MM.1S (cell line): ENCODE measurements around the gene LAMA4.

Experiments
- DNase-seq: peaks from one replicate; pipeline ENCODE4 v3.0.0-alpha.2; 2015
- H2AFZ ChIP-seq: fragments of 300-600 bp; sonication (generic); 2 replicates; pipeline ENCODE4 v1.6.0; 2016; ENCODE audit warnings: antibody characterized with exemption, low read length
- H3F3A ChIP-seq: fragments of 300-600 bp; sonication (generic); 2 replicates; pipeline ENCODE4 v1.6.1; 2016; ENCODE audit warnings: mild to moderate bottlenecking, antibody characterized with exemption, low read length, moderate library complexity, mixed read lengths; ENCODE audit not compliant: insufficient read depth
- H3K27ac ChIP-seq: fragments of 300-600 bp; sonication (generic); 2 replicates; pipeline ENCODE4 v1.5.1; 2016; ENCODE audit warnings: mild to moderate bottlenecking, low read length
- H3K27me3 ChIP-seq: fragments of 300-600 bp; sonication (generic); replicated peaks from 2 replicates; pipeline ENCODE4 v1.6.0; 2016; ENCODE audit warnings: low read length; ENCODE audit not compliant: insufficient read depth
- H3K36me3 ChIP-seq: fragments of 300-600 bp; sonication (generic); replicated peaks from 2 replicates; pipeline ENCODE4 v1.6.1; 2016; ENCODE audit warnings: mild to moderate bottlenecking, low read length, mixed read lengths; ENCODE audit not compliant: insufficient read depth
- H3K4me1 ChIP-seq: fragments of 300-600 bp; sonication (generic); 2 replicates; pipeline ENCODE4 v1.6.1; 2016; ENCODE audit warnings: low read length, mixed read lengths
- H3K4me2 ChIP-seq: fragments of 300-600 bp; sonication (generic); 2 replicates; pipeline ENCODE4 v1.6.0; 2016; ENCODE audit warnings: low read depth, low read length
- H3K4me3 ChIP-seq: fragments of 300-600 bp; sonication (generic); 2 replicates; pipeline ENCODE4 v1.5.1; 2016; ENCODE audit warnings: low read length, mixed read lengths
- H3K79me2 ChIP-seq: fragments of 300-600 bp; sonication (generic); 2 replicates; pipeline ENCODE4 v1.6.1; 2016; ENCODE audit warnings: mixed run types, low read length, mixed read lengths
- H3K9ac ChIP-seq: fragments of 300-600 bp; sonication (generic); 2 replicates; pipeline ENCODE4 v1.6.1; 2016; ENCODE audit warnings: low read length, mixed read lengths
- H3K9me2 ChIP-seq: fragments of 300-600 bp; sonication (generic); replicated peaks from 2 replicates; pipeline ENCODE4 v1.6.1; 2016; ENCODE audit warnings: mild to moderate bottlenecking, low read length, mixed read lengths; ENCODE audit not compliant: insufficient read depth
- H3K9me3 ChIP-seq: fragments of 300-600 bp; sonication (generic); replicated peaks from 2 replicates; pipeline ENCODE4 v1.6.1; 2016; ENCODE audit warnings: mild to moderate bottlenecking, low read length, mixed read lengths; ENCODE audit not compliant: insufficient read depth
- H4K20me1 ChIP-seq: fragments of 300-600 bp; sonication (generic); 2 replicates; pipeline ENCODE4 v1.6.1; 2016; ENCODE audit warnings: mild to moderate bottlenecking, low read length, moderate library complexity, mixed read lengths; ENCODE audit not compliant: insufficient read depth
- EZH2 ChIP-seq: fragments of 300-600 bp; sonication (generic); optimal IDR thresholded peaks from 2 replicates; pipeline ENCODE3; 2017; ENCODE audit warnings: low read depth, mild to moderate bottlenecking, antibody characterized with exemption, low read length, mixed read lengths
- EZH2phosphoT487 ChIP-seq: fragments of 300-600 bp; sonication (generic); IDR thresholded peaks from 2 replicates; pipeline ENCODE4 v1.6.1; 2018; ENCODE audit warnings: antibody characterized with exemption, low read length
- TF ChIP-seq, protein P1 (sequence below): fragments of 300-600 bp; sonication (generic); IDR thresholded peaks from 2 replicates; pipeline ENCODE4 v1.5.1; 2016; ENCODE audit warnings: antibody characterized with exemption, low read length, mixed read lengths

The LAMA4 gene

DNA sequence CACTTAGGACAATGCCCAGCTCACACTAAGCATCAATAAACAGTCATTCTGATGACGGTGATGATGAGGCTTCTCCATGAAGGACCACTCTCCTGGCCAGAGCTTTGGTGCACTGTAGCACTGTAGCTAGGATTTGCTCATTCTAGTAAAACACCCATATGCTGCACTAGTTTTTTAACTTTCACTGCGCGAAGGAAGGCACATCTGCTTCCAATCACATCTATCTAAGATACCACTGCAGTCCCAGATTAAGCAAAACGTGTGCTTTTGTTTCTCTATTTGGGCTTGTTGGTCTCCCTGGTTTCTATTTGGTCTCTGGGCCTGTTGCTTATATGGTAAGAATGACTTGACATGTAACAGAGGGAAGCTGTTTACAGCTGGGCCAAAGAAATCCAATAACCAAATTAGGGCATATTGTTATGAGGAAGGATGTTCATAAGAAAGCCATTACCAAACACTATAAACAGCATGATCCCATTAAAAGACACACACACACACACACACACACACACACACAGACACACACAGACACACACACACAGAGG, 104.6 kb downstream of the LAMA4 start:
- TF ChIP-seq EZH2 (no peak), EZH2phosphoT487 (no peak)
- TF ChIP-seq, protein P1, sequence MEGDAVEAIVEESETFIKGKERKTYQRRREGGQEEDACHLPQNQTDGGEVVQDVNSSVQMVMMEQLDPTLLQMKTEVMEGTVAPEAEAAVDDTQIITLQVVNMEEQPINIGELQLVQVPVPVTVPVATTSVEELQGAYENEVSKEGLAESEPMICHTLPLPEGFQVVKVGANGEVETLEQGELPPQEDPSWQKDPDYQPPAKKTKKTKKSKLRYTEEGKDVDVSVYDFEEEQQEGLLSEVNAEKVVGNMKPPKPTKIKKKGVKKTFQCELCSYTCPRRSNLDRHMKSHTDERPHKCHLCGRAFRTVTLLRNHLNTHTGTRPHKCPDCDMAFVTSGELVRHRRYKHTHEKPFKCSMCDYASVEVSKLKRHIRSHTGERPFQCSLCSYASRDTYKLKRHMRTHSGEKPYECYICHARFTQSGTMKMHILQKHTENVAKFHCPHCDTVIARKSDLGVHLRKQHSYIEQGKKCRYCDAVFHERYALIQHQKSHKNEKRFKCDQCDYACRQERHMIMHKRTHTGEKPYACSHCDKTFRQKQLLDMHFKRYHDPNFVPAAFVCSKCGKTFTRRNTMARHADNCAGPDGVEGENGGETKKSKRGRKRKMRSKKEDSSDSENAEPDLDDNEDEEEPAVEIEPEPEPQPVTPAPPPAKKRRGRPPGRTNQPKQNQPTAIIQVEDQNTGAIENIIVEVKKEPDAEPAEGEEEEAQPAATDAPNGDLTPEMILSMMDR, result no peak
- Histone ChIP-seq H3K79me2 (no peaks in the 10 kb centered on the region), H3K9me3 (no peaks in the 10 kb centered on the region), H3K27ac (no peak overlapping the region), H3K4me3 (no peak overlapping the region), H3K4me2 (no peak overlapping the region), H3F3A (no peaks in the 10 kb centered on the region), H2AFZ (no peak overlapping the region), H3K4me1 (no peaks in the 10 kb centered on the region), H3K27me3 (no peaks in the 10 kb centered on the region), H4K20me1 (no peaks in the 10 kb centered on the region), H3K36me3 (no peaks in the 10 kb centered on the region), H3K9ac (no peak overlapping the region), H3K9me2 (no peaks in the 10 kb centered on the region)
- no peak for DNase-seq

DNA sequence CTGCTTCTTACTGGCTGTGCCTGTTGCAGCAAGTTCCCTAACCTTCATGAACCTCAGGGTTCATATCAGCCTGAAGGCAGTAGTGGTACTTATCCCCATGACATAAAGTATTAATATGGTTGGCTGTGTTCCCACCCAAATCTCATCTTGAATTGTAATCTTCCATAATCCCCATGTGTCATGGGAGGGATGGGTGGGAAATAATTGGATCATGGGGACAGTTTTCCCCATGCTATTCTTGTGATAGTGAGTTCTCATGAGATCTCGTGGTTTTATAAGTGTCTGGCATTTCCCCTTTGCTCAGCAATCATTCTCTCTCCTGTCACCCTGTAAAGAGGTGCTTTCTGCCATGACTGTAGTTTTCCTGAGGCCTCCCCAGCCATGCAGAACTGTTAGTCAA, 105.1 kb downstream of the LAMA4 start:
- no peaks in the 10 kb centered on the region for H3K9me3 ChIP-seq
- no peaks in the 10 kb centered on the region for H3K79me2 ChIP-seq
- no peak for DNase-seq
- H3K27me3 ChIP-seq, result no peaks in the 10 kb centered on the region
- H3K9ac ChIP-seq, result no peak overlapping the region
- H3K4me3 ChIP-seq, result no peak overlapping the region
- H3K36me3 ChIP-seq, result no peaks in the 10 kb centered on the region
- no peak overlapping the region for H3K4me2 ChIP-seq
- H4K20me1 ChIP-seq, result no peaks in the 10 kb centered on the region
- H3K27ac ChIP-seq, result no peak overlapping the region
- no peak for TF ChIP-seq EZH2
- TF ChIP-seq EZH2phosphoT487, result no peak
- TF ChIP-seq, protein P1, result no peak
- no peaks in the 10 kb centered on the region for H3F3A ChIP-seq
- no peaks in the 10 kb centered on the region for H3K9me2 ChIP-seq
- no peak overlapping the region for H2AFZ ChIP-seq
- no peaks in the 10 kb centered on the region for H3K4me1 ChIP-seq

DNA sequence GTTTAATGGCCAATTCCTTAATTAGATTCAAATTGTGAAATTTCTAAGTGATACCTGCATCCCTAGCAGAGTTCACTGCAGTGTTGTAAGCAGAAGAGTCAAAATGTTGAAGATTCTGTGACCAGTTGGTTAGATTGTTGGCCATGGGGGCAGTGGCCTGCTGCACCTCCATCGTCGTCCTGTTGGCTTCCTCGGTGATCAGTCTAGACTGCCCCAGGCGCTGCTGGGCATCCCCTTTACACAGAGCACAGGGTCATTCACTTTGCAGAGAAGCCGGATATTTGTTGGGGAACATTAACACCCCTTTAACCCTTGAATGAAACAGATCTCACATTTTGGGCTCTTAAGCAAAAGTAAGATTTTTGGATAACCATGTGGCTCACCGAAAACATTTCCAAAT, 106.3 kb downstream of the LAMA4 start:
- no peaks in the 10 kb centered on the region for H3K4me1 ChIP-seq
- H3K4me2 ChIP-seq, result no peak overlapping the region
- H3K36me3 ChIP-seq, result no peaks in the 10 kb centered on the region
- H2AFZ ChIP-seq, result no peak overlapping the region
- H3K4me3 ChIP-seq, result no peak overlapping the region
- no peak overlapping the region for H3K9ac ChIP-seq
- no peaks in the 10 kb centered on the region for H3F3A ChIP-seq
- H3K27me3 ChIP-seq, result no peaks in the 10 kb centered on the region
- TF ChIP-seq EZH2phosphoT487 (no peak), EZH2 (no peak)
- TF ChIP-seq, protein P1, result no peak
- no peaks in the 10 kb centered on the region for H3K9me2 ChIP-seq
- no peak for DNase-seq
- H3K9me3 ChIP-seq, result no peaks in the 10 kb centered on the region
- no peaks in the 10 kb centered on the region for H3K79me2 ChIP-seq
- no peaks in the 10 kb centered on the region for H4K20me1 ChIP-seq
- H3K27ac ChIP-seq, result no peak overlapping the region
